IMR-90 (cell line): ENCODE results near the gene BHLHA15. TPM values are rescaled to one million over a fixed set of nuclear protein-coding genes. Genes with fewer than 3 reads are reported as not detected.

Source experiments
- ATAC-seq: fragments of 200-7000 bp; cut with Tn5 transposase; 2 replicates; pipeline ENCODE4 v1.9.1; 2020; ENCODE audit warnings: low read depth, mild to moderate bottlenecking, moderate library complexity
- BruUV-seq: library from RNA; stranded (reverse); fragments of 400-500 nt; replicated peaks from 2 replicates; lab custom pipeline; 2021; lab: Mats Ljungman, UMichigan
- CTCF ChIA-PET: fragments of 300-600 bp; formaldehyde crosslinking; extraction: SDS; loops from one replicate; lab custom pipeline; 2021; ENCODE audit warnings: antibody characterized with exemption; lab: Yijun Ruan, JAX
- POLR2A ChIA-PET: fragments of 300-600 bp; sonication (Branson Sonifier 250); formaldehyde crosslinking; loops from one replicate; lab custom pipeline; 2022; ENCODE audit warnings: antibody characterized with exemption; ENCODE audit not compliant: unreplicated experiment; lab: Charles Lee
- DNase-seq: peaks from one replicate; pipeline ENCODE4 v3.0.0; 2013
- H2AFZ ChIP-seq: replicated peaks from 2 replicates; pipeline ENCODE3; 2013; ENCODE audit warnings: low read length, mild to moderate bottlenecking; ENCODE audit not compliant: poor library complexity
- H2AK5ac ChIP-seq: 2 replicates; pipeline ENCODE4 v1.6.1; 2013; ENCODE audit warnings: low read depth, low read length, inconsistent platforms
- H2AK9ac ChIP-seq: replicated peaks from 2 replicates; pipeline ENCODE3; 2013; ENCODE audit warnings: mild to moderate bottlenecking, low read depth, low read length, moderate library complexity; ENCODE audit not compliant: poor library complexity
- H2BK120ac ChIP-seq: 2 replicates; pipeline ENCODE4 v1.6.1; 2013; ENCODE audit warnings: low read depth, low read length, inconsistent platforms
- H2BK15ac ChIP-seq: 3 replicates; pipeline ENCODE4 v1.6.1; 2013; ENCODE audit warnings: low read depth, low read length, inconsistent platforms
- H2BK20ac ChIP-seq: 2 replicates; pipeline ENCODE4 v1.6.1; 2013; ENCODE audit warnings: low read depth, mild to moderate bottlenecking, inconsistent platforms, low read length, moderate library complexity
- H2BK5ac ChIP-seq: 2 replicates; pipeline ENCODE4 v1.6.1; 2013; ENCODE audit warnings: mild to moderate bottlenecking, low read depth, low read length, inconsistent platforms; ENCODE audit not compliant: poor library complexity, severe bottlenecking
- H3K14ac ChIP-seq: replicated peaks from 2 replicates; pipeline ENCODE4 v1.6.1; 2013; ENCODE audit warnings: low read depth, low read length, inconsistent platforms
- H3K18ac ChIP-seq: 2 replicates; pipeline ENCODE4 v1.6.1; 2013; ENCODE audit warnings: low read depth, low read length, control low read depth
- H3K23ac ChIP-seq: 2 replicates; pipeline ENCODE4 v1.6.1; 2013; ENCODE audit warnings: low read depth, low read length, inconsistent platforms
- H3K27ac ChIP-seq: 2 replicates; pipeline ENCODE4 v1.5.1; 2013; ENCODE audit warnings: mild to moderate bottlenecking, control low read depth, low read length; ENCODE audit not compliant: insufficient read depth
- H3K27me3 ChIP-seq: 2 replicates; pipeline ENCODE4 v1.6.1; 2013; ENCODE audit warnings: low read length; ENCODE audit not compliant: control insufficient read depth, insufficient read depth
- H3K36me3 ChIP-seq: 2 replicates; pipeline ENCODE4 v1.6.1; 2013; ENCODE audit warnings: low read length, mixed read lengths; ENCODE audit not compliant: control insufficient read depth, insufficient read depth
- H3K4ac ChIP-seq: 2 replicates; pipeline ENCODE4 v1.6.1; 2013; ENCODE audit warnings: low read depth, low read length, inconsistent platforms
- H3K4me1 ChIP-seq: 2 replicates; pipeline ENCODE4 v1.6.1; 2013; ENCODE audit warnings: low read length, mixed read lengths; ENCODE audit not compliant: control insufficient read depth, insufficient read depth
- H3K4me2 ChIP-seq: 2 replicates; pipeline ENCODE4 v1.6.1; 2013; ENCODE audit warnings: low read depth, mild to moderate bottlenecking, control low read depth, low read length, moderate library complexity
- H3K4me3 ChIP-seq: 2 replicates; pipeline ENCODE4 v1.5.1; 2013; ENCODE audit warnings: low read depth, mild to moderate bottlenecking, control low read depth, low read length, moderate library complexity; ENCODE audit not compliant: insufficient read depth
- H3K56ac ChIP-seq: 2 replicates; pipeline ENCODE4 v1.6.1; 2013; ENCODE audit warnings: low read length, inconsistent platforms; ENCODE audit not compliant: insufficient read depth; ENCODE audit errors: extremely low read depth
- H3K79me1 ChIP-seq, 2 experiments: 2 replicates each; pipeline ENCODE4 v1.6.1; 2013; ENCODE audit warnings: low read length in 2 of 2, inconsistent platforms in 1 of 2, low read depth in 1 of 2
- H3K9ac ChIP-seq: 2 replicates; pipeline ENCODE4 v1.6.1; 2013; ENCODE audit warnings: low read depth, low read length, control low read depth
- H3K9me1 ChIP-seq: 2 replicates; pipeline ENCODE4 v1.6.1; 2013; ENCODE audit warnings: low read length, inconsistent platforms; ENCODE audit not compliant: insufficient read depth
- H3K9me3 ChIP-seq: 2 replicates; pipeline ENCODE4 v1.6.1; 2013; ENCODE audit warnings: low read length; ENCODE audit not compliant: control insufficient read depth, insufficient read depth
- H4K20me1 ChIP-seq: 2 replicates; pipeline ENCODE4 v1.6.1; 2013; ENCODE audit warnings: low read length, inconsistent platforms; ENCODE audit not compliant: insufficient read depth
- H4K5ac ChIP-seq: 2 replicates; pipeline ENCODE4 v1.6.1; 2013; ENCODE audit warnings: mild to moderate bottlenecking, low read depth, low read length, control low read depth
- H4K8ac ChIP-seq, 2 experiments: 2 replicates each; pipeline ENCODE4 v1.6.1; 2013; ENCODE audit warnings: low read depth in 2 of 2, low read length in 2 of 2, control low read depth in 1 of 2, inconsistent platforms in 1 of 2
- H4K91ac ChIP-seq: 2 replicates; pipeline ENCODE4 v1.6.1; 2013; ENCODE audit warnings: low read depth, low read length, inconsistent platforms; ENCODE audit not compliant: insufficient read depth
- BHLHE40 ChIP-seq: fragments of 150-350 bp; IDR thresholded peaks from 2 replicates; pipeline ENCODE4 v1.6.1; 2016; ENCODE audit warnings: mild to moderate bottlenecking, low read depth, low read length
- CEBPB ChIP-seq: IDR thresholded peaks from 2 replicates; pipeline ENCODE4 v1.6.1; 2012; ENCODE audit warnings: low read depth, low read length, improper control_type of control experiment
- CHD1 ChIP-seq: IDR thresholded peaks from 2 replicates; pipeline ENCODE4 v1.6.1; 2012; ENCODE audit warnings: low read depth, low read length, improper control_type of control experiment
- FOS ChIP-seq: fragments of 150-350 bp; IDR thresholded peaks from 2 replicates; pipeline ENCODE4 v1.6.1; 2016; ENCODE audit warnings: low read depth, low read length
- MXI1 ChIP-seq: IDR thresholded peaks from 2 replicates; pipeline ENCODE4 v1.6.1; 2012; ENCODE audit warnings: low read depth, mild to moderate bottlenecking, low read length, moderate library complexity, borderline replicate concordance
- NFE2L2 ChIP-seq: fragments of 150-350 bp; IDR thresholded peaks from 2 replicates; pipeline ENCODE4 v1.6.1; 2016; ENCODE audit warnings: low read depth, mild to moderate bottlenecking, low read length
- POLR2A ChIP-seq: IDR thresholded peaks from 2 replicates; pipeline ENCODE4 v1.6.1; 2012; ENCODE audit warnings: mild to moderate bottlenecking, low read depth, low read length
- RAD21 ChIP-seq: IDR thresholded peaks from 2 replicates; pipeline ENCODE4 v1.6.1; 2012; ENCODE audit warnings: low read length, improper control_type of control experiment
- RCOR1 ChIP-seq: IDR thresholded peaks from 2 replicates; pipeline ENCODE4 v1.6.1; 2012; ENCODE audit warnings: mild to moderate bottlenecking, low read length, improper control_type of control experiment; ENCODE audit not compliant: insufficient replicate concordance
- RFX5 ChIP-seq: IDR thresholded peaks from 2 replicates; pipeline ENCODE4 v1.8.0; 2012; ENCODE audit warnings: low read depth, mild to moderate bottlenecking, low read length, moderate library complexity
- SMC3 ChIP-seq: fragments of 150-350 bp; IDR thresholded peaks from 2 replicates; pipeline ENCODE4 v1.6.1; 2016; ENCODE audit warnings: low read depth, mild to moderate bottlenecking, antibody characterized with exemption, low read length, moderate library complexity
- WGBS, 2 experiments: methylation state at CpG; one replicate each; pipeline versions ENCODE4 v1.1.5 to v1.1.7; 2013; ENCODE audit warnings: missing lambda C conversion rate in 2 of 2; ENCODE audit not compliant: insufficient read length in 1 of 2; ENCODE audit errors: extremely low coverage in 2 of 2; 5-methylcytosine and 5-hydroxymethylcytosine counted together
- dilution Hi-C: fragments of 300-500 bp; cut with HindIII; formaldehyde crosslinking; loops from one replicate; pipeline ENCODE4 v1.14.3; 2018; ENCODE audit warnings: low sequenced_read_pairs; ENCODE audit not compliant: unreplicated experiment
- in situ Hi-C: fragments of 300-500 bp; cut with MboI; formaldehyde crosslinking; loops from 3 replicates; pipeline ENCODE4 v1.14.3; 2019; ENCODE audit warnings: low sequenced_read_pairs, inconsistent platforms, mixed read lengths
- intact Hi-C: fragments of 100-400 bp; cut with micrococcal nuclease; formaldehyde crosslinking; loops from 2 replicates; pipeline ENCODE4 v1.10.0; 2022
- polyA plus RNA-seq, 3 experiments: library from polyadenylated mRNA; depleted of rRNA; stranded (reverse); fragments of >200 nt; gene quantifications; 2 replicates each; pipeline ENCODE4 v1.2.3, GENCODE V29; 2012; ENCODE audit warnings: low replicate concordance in 1 of 3
- total RNA-seq: library from RNA; depleted of rRNA; stranded (reverse); fragments of >200 nt; gene quantifications from 2 replicates; pipeline ENCODE4 v1.2.3, GENCODE V29; 2012
- TF ChIP-seq, protein P1 (sequence below): conservative IDR thresholded peaks from 2 replicates; pipeline ENCODE4 v1.5.1; 2012; ENCODE audit warnings: mild to moderate bottlenecking, low read depth, low read length, improper control_type of control experiment
- TF ChIP-seq, protein P2 (sequence below): fragments of 150-350 bp; IDR thresholded peaks from 2 replicates; pipeline ENCODE4 v1.6.1; 2017; ENCODE audit warnings: mild to moderate bottlenecking, antibody characterized with exemption, low read length, low read depth
- TF ChIP-seq, protein P3 (sequence below): fragments of 150-350 bp; IDR thresholded peaks from 2 replicates; pipeline ENCODE4 v1.6.1; 2016; ENCODE audit warnings: low read depth, mild to moderate bottlenecking, low read length, moderate library complexity, borderline replicate concordance

The BHLHA15 gene
- total and polyA plus RNA-seq, 2 of the 4 experiments (the other 2 are of a cell fraction), result not detected

DNA sequence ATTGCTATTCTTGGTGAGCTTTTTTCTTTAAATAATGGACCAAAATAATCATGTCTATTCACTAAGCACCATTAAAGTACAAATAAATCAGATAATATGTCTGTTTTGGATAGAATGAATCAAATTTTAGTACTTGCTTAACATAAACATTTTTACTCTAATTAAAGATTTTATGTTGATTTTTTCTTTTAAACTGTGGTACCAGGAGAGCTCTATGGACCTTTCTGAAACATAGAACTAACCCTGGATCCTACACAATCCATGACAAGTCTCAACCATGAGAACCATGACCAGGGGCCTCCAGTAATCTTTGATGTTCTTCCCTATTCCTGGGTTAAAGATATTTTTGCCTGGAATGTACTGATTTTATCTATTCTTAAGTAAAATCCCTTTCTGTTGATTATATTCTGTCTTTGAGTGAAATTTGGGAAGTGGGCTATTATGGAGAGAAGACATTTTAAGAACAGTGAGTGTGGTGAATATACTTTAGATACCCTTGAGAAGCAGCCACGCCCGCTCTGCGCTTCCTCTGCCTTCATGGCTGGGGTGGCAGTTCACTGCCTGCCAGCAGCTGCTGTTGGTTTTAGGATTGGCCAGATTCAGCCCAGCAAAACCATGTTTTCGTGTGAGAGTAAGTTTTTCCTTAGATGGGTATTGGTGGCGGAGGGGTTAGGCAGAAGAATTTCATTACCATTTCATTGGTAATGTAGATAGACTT, 42.2 kb upstream of the BHLHA15 start:
- Histone ChIP-seq H3K4me1 (no peaks in the 10 kb centered on the region), H3K9me1 (no peaks in the 10 kb centered on the region), H4K8ac (no peak overlapping the region), H3K23ac (no peak overlapping the region), H3K27ac (no peak overlapping the region), H4K5ac (no peak overlapping the region), H3K79me1 (no peaks in the 10 kb centered on the region), H2BK20ac (no peak overlapping the region), H3K27me3 (no peaks in the 10 kb centered on the region), H3K4me2 (no peak overlapping the region), H2BK120ac (no peak overlapping the region), H2BK15ac (no peak overlapping the region), H3K56ac (no peak overlapping the region), H2AK9ac (no peak overlapping the region), H3K36me3 (peaks cover 4% of the 10 kb centered on the region; the same call in 1 of the 2 replicates), H2AFZ (no peak overlapping the region), H3K14ac (no peak overlapping the region), H3K18ac (no peak overlapping the region), H4K20me1 (0 out of 2 replicates have a peak, but pooled peaks cover 2% of the 10 kb centered on the region), H3K4me3 (no peak overlapping the region), H3K4ac (no peak overlapping the region), H3K9ac (no peak overlapping the region), H3K9me3 (no peaks in the 10 kb centered on the region), H2AK5ac (no peak overlapping the region), H4K91ac (no peak overlapping the region), H2BK5ac (no peak overlapping the region)
- intact Hi-C loops, result loop anchor here (1.0 kb wide), 3 partner anchors 63 to 297 kb away; partner anchors contain the start of genes ASNS and LMTK2
- no peak for TF ChIP-seq BHLHE40
- no peak for TF ChIP-seq CEBPB
- TF ChIP-seq SMC3, result no peak
- TF ChIP-seq, protein P1, sequence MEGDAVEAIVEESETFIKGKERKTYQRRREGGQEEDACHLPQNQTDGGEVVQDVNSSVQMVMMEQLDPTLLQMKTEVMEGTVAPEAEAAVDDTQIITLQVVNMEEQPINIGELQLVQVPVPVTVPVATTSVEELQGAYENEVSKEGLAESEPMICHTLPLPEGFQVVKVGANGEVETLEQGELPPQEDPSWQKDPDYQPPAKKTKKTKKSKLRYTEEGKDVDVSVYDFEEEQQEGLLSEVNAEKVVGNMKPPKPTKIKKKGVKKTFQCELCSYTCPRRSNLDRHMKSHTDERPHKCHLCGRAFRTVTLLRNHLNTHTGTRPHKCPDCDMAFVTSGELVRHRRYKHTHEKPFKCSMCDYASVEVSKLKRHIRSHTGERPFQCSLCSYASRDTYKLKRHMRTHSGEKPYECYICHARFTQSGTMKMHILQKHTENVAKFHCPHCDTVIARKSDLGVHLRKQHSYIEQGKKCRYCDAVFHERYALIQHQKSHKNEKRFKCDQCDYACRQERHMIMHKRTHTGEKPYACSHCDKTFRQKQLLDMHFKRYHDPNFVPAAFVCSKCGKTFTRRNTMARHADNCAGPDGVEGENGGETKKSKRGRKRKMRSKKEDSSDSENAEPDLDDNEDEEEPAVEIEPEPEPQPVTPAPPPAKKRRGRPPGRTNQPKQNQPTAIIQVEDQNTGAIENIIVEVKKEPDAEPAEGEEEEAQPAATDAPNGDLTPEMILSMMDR, result no peak
- TF ChIP-seq, protein P2, sequence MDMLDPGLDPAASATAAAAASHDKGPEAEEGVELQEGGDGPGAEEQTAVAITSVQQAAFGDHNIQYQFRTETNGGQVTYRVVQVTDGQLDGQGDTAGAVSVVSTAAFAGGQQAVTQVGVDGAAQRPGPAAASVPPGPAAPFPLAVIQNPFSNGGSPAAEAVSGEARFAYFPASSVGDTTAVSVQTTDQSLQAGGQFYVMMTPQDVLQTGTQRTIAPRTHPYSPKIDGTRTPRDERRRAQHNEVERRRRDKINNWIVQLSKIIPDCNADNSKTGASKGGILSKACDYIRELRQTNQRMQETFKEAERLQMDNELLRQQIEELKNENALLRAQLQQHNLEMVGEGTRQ, result no peak
- TF ChIP-seq, protein P3, sequence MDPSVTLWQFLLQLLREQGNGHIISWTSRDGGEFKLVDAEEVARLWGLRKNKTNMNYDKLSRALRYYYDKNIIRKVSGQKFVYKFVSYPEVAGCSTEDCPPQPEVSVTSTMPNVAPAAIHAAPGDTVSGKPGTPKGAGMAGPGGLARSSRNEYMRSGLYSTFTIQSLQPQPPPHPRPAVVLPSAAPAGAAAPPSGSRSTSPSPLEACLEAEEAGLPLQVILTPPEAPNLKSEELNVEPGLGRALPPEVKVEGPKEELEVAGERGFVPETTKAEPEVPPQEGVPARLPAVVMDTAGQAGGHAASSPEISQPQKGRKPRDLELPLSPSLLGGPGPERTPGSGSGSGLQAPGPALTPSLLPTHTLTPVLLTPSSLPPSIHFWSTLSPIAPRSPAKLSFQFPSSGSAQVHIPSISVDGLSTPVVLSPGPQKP, result no peak
- TF ChIP-seq MXI1, result no peak
- TF ChIP-seq POLR2A, result no peak
- no peak for TF ChIP-seq CHD1
- TF ChIP-seq RFX5, result no peak
- no peak for TF ChIP-seq RCOR1
- TF ChIP-seq RAD21, result no peak
- no peak for TF ChIP-seq FOS
- no peak for TF ChIP-seq NFE2L2
- POLR2A ChIA-PET, result interaction anchor here (0.5 kb wide), 1 partner anchor 148 kb away, joined by 4 read pairs; no protein-coding TSS in a partner anchor
- dilution Hi-C loops, result no loop called here
- DNase-seq (no peak), ATAC-seq (no peak)
- WGBS, 2 experiments, result no CpG with 5 or more reads among the region's 5 CpGs
- CTCF ChIA-PET, result interaction anchor here (0.6 to 2.9 kb wide), 18 partner anchors 9 to 155 kb away, joined by 3 to 81 read pairs (median 4); no protein-coding TSS in a partner anchor
- in situ Hi-C loops, result loop anchor here (25.0 kb wide), 1 partner anchor 307 kb away; the partner anchor contains the start of gene ASNS
- BruUV-seq, result no TSS peak
